ENCODE data around the gene GNG7. TPM values are rescaled to one million over a fixed set of nuclear protein-coding genes. Genes with fewer than 3 reads are reported as not detected.

The GNG7 gene
- polyA plus RNA-seq, 1 of the 3 experiments (the other 2 are of a cell fraction), result 2.2 TPM

- no peaks in the 10 kb centered on the region for H3K27me3 ChIP-seq (ENCODE audit: insufficient read depth)
- peaks cover 13 to 43% of the 10 kb centered on the region in 2 experiments; a peak in 3 of 4 replicates for H3K4me1 ChIP-seq (ENCODE audit: control insufficient read depth in 1 of 2, insufficient read depth in 2 of 2, low read depth in 1 of 2, low read length in 1 of 2)
- peak overlapping the region; percentile 58; the same call in 1 of the 2 replicates for H3K9ac ChIP-seq
- H3K36me3 ChIP-seq (replicated peaks in 1 of 2; ENCODE audit: control insufficient read depth in 1 of 2, insufficient read depth in 2 of 2, low read length in 1 of 2), result no peaks in the 10 kb centered on the region
- TF ChIP-seq, protein P1, sequence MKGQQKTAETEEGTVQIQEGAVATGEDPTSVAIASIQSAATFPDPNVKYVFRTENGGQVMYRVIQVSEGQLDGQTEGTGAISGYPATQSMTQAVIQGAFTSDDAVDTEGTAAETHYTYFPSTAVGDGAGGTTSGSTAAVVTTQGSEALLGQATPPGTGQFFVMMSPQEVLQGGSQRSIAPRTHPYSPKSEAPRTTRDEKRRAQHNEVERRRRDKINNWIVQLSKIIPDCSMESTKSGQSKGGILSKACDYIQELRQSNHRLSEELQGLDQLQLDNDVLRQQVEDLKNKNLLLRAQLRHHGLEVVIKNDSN (IDR thresholded peaks at IDR 0.05; ENCODE audit: borderline replicate concordance, low read depth), result no peak
- TF ChIP-seq, protein P2, sequence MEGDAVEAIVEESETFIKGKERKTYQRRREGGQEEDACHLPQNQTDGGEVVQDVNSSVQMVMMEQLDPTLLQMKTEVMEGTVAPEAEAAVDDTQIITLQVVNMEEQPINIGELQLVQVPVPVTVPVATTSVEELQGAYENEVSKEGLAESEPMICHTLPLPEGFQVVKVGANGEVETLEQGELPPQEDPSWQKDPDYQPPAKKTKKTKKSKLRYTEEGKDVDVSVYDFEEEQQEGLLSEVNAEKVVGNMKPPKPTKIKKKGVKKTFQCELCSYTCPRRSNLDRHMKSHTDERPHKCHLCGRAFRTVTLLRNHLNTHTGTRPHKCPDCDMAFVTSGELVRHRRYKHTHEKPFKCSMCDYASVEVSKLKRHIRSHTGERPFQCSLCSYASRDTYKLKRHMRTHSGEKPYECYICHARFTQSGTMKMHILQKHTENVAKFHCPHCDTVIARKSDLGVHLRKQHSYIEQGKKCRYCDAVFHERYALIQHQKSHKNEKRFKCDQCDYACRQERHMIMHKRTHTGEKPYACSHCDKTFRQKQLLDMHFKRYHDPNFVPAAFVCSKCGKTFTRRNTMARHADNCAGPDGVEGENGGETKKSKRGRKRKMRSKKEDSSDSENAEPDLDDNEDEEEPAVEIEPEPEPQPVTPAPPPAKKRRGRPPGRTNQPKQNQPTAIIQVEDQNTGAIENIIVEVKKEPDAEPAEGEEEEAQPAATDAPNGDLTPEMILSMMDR (IDR thresholded peaks at IDR 0.05), result no peak
- TF ChIP-seq, protein P3, sequence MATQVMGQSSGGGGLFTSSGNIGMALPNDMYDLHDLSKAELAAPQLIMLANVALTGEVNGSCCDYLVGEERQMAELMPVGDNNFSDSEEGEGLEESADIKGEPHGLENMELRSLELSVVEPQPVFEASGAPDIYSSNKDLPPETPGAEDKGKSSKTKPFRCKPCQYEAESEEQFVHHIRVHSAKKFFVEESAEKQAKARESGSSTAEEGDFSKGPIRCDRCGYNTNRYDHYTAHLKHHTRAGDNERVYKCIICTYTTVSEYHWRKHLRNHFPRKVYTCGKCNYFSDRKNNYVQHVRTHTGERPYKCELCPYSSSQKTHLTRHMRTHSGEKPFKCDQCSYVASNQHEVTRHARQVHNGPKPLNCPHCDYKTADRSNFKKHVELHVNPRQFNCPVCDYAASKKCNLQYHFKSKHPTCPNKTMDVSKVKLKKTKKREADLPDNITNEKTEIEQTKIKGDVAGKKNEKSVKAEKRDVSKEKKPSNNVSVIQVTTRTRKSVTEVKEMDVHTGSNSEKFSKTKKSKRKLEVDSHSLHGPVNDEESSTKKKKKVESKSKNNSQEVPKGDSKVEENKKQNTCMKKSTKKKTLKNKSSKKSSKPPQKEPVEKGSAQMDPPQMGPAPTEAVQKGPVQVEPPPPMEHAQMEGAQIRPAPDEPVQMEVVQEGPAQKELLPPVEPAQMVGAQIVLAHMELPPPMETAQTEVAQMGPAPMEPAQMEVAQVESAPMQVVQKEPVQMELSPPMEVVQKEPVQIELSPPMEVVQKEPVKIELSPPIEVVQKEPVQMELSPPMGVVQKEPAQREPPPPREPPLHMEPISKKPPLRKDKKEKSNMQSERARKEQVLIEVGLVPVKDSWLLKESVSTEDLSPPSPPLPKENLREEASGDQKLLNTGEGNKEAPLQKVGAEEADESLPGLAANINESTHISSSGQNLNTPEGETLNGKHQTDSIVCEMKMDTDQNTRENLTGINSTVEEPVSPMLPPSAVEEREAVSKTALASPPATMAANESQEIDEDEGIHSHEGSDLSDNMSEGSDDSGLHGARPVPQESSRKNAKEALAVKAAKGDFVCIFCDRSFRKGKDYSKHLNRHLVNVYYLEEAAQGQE (IDR thresholded peaks at IDR 0.05; ENCODE audit: low read depth, low read length), result no peak
- TF ChIP-seq YY1 (IDR thresholded peaks at IDR 0.05; ENCODE audit: low read depth), result no peak
- TF ChIP-seq NFIC (IDR thresholded peaks at IDR 0.05; ENCODE audit: borderline replicate concordance), result no peak
- TF ChIP-seq NRF1 (IDR thresholded peaks at IDR 0.05; ENCODE audit: low read depth, low read length), result no peak
- no peak for TF ChIP-seq RAD21 (IDR thresholded peaks at IDR 0.05; ENCODE audit: low read length)
- no peak for TF ChIP-seq CHD2 (IDR thresholded peaks at IDR 0.05; ENCODE audit: low read length, partially characterized antibody)
- DNase-seq, result no peak
- WGBS (ENCODE audit: low lambda C conversion rate), result 83% methylated on average over 20 of the region's 22 CpGs
- no peaks in the 10 kb centered on the region for H3K9me3 ChIP-seq
- H3K4me2 ChIP-seq, result peak overlapping the region; percentile 71
- H3K79me2 ChIP-seq (ENCODE audit: insufficient read depth), result peaks cover 13% of the 10 kb centered on the region; the same call in 1 of the 2 replicates
- peaks cover 36% of the 10 kb centered on the region for H3F3A ChIP-seq (replicated peaks; ENCODE audit: insufficient read depth)
- POLR2A ChIA-PET, result interaction anchor here (1.2 to 2.7 kb wide), 2 partner anchors 60 to 66 kb away, joined by 3 to 11 read pairs; partner anchors contain the start of gene GADD45B
- H2AFZ ChIP-seq (ENCODE audit: low read depth), result no peak overlapping the region
- H4K20me1 ChIP-seq (ENCODE audit: insufficient read depth), result no peaks in the 10 kb centered on the region
- CTCF ChIA-PET, result interaction anchor here (1.0 to 4.0 kb wide), 5 partner anchors 9 to 68 kb away, joined by 4 to 25 read pairs (median 13); partner anchors contain the start of gene GADD45B
- H3K9me2 ChIP-seq, result no peaks in the 10 kb centered on the region
- no peak overlapping the region for H3K4me3 ChIP-seq (ENCODE audit: low read depth in 2 of 2, low read length in 1 of 2)
- H3K27ac ChIP-seq (ENCODE audit: low read depth in 2 of 2, low read length in 1 of 2), result peak overlapping the region; percentile 86 to 90; a peak in 3 of 4 replicates
Measured at GRCh38 chr19:2542341-2543069, 160.0 kb downstream of the GNG7 start.
